HG03060 (cell line): Measurements from ENCODE around the gene UTP25.
"Not testable (repeated sequence)": the region's sequence is repeated elsewhere in the genome, so short reads cannot be mapped to it uniquely, and the experiment has no call there.

Experiments
- ATAC-seq: cut with Tn5 transposase; IDR thresholded peaks from one replicate; pipeline ENCODE4 v1.9.1; 2021; ENCODE audit warnings: low read depth, moderate number of reproducible peaks; ENCODE audit not compliant: unreplicated experiment

Gene UTP25

GRCh38 chr1:209827384-209828262 is at the start of gene UTP25:
Gene UTP25, plus strand, starts transcription at chr1:209827972. Its CDS starts 92 bp downstream, at chr1:209828064.
- peak; percentile 83 for ATAC-seq

- no peak for ATAC-seq
Measured at GRCh38 chr1:209778102-209778501, 49.7 kb upstream of the UTP25 start.

- no peak for ATAC-seq
Measured at GRCh38 chr1:209780268-209780667, 47.5 kb upstream of the UTP25 start.

DNA sequence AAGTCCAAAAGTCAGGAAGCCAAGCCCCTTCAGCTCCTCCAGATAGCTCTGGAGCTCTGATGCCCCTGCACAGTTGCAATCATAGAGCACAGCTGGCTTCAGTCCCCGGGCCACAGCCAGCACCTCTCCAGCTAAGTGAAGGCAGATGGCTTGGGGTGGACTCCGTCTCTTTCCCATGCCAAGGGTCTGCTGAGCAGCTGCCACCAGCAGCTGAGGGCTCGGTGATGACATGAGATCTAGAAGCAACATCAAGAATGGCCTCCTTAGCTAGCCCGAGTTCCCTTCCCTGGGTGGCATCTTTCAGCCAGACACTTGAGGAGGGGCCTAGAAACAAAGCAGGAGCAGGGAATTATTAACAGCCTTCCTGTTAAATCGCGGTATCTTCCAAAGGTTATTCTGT is 44.4 kb upstream of the UTP25 start:
- ATAC-seq = no peak

DNA sequence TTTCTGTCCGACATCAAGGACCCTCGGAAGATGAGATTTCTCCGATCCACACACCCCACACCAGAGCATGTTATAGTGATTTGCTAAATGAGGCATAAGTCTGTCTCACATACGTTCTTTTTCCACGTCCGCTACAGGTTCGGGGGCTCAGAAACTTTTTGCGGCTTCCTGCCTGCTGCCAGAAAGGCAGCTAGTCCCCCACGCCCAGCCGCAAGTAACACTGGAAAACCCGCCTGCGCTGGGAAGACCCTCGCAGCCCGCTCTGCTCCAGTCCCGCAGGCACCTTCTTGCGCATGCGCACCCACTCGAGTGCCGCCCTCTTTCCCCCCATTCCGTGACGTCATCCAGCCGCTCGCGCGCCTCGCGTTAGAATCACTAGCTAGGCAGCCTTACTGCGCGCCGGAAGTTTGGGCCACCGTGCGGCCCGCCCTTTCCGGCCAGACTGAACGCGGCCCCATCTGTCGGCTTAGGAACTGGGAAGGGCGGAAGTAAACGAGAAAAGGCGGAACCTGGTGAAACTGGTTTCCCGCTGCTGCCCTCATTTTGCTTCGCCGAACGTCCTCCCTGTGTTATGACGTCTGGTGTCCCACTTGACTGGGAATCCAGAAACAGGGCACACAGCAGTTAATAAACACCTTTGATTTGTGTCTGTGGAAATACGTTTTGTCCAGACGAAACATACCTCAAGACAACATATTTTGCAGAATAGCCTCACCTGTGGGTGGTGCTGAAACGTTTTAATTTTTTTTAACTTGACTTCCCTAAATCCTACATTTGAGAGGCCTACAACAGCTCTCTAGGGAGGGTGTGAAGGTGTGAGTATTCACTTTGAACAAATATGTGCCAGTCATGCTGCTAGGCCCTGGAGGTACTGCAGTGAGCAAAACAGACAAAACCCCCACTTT is 43.3 kb upstream of the UTP25 start, which contains the start of gene C1orf74:
Gene C1orf74 (minus strand): TSS at position 295 of the 905 bp plus-strand sequence. CDS start 925 bp downstream, outside the sequence.
- peak; percentile 88 for ATAC-seq

- no peak for ATAC-seq
Measured at GRCh38 chr1:209785592-209785991, 42.2 kb upstream of the UTP25 start.

GRCh38 chr1:209786146-209786545 is 41.6 kb upstream of the UTP25 start:
- ATAC-seq = no peak

DNA sequence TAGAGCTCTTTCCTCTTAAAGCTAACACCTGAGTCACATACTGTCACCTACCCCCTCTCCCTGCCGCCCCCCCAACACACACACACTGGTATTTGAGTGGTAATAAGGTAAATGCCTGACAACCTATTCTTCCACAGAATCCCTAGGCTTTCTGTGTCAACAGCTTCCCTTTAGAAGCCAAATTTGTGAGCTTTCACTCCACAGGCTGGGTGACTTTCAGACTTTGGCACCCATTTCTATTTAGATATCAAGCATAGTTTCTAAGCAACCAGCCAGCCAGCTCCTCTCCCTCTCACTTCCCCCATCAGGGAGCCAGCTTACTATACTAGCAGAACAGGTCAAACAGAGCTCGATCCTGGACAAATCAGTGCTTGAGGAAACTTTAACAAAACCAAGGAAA is 40.2 kb upstream of the UTP25 start:
- ATAC-seq = no peak

- no peak for ATAC-seq
Measured at GRCh38 chr1:209789245-209789644, 38.5 kb upstream of the UTP25 start.

DNA sequence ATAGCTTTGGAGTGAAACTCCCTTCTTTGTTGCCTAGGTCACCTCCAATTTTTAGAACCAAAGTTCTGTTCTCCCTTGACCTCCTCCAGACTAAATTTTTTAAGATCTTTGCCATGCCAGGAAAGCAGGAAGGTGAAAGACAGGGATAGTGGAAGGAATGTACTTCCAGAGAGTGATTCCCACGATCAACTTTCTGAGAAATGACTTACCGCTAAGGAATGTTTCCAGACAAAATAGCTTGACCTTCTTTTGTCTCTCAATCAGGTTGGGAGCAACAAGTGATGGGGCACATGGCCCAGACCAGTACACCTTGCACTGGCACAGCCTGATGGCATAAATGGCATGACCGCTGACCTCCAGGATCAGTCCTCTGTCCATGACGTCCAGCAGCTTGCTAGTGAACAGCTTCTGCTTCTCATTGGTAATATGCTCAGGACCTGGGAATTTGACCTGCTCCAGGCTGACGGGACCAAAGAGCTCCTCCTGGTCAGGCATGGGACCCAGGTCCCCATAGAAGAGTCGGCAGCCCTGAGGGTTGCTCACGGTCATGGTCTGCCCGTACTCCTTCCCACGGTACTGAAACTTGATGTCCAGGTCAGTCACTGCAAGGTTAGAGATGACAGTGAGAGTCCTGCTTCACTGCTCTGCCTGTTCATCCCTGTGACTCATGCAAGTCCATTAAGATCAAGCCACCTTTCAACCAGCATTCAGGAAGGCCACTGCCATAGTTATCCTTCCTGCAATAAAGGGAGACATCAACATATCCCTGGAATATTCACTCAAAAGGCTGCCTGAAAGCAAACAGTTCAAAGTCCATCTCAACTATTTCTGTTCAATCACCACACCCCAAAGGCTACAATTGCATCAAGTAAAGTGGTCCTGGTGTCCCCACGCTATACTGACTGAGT is 37.2 kb upstream of the UTP25 start:
- ATAC-seq = no peak

DNA sequence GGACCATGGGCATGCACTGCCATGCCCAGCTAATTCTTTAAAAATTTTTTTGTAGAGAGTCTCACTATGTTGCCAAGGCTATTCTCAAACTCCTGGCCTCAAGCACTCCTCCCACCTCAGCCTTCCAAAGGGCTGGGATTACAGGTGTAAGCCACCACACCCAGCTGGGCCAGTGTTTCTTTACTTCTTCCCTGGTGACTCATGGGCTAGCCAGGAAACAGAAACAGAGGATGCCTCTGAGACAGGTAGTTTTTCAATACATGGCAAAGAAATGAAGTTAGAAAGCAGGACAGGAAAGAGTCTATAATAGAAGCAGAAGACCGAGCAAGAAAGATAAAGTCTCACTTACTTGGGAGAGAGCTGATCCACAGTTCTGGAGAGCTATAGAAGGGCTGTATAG is 35.9 kb upstream of the UTP25 start:
- no peak for ATAC-seq

DNA sequence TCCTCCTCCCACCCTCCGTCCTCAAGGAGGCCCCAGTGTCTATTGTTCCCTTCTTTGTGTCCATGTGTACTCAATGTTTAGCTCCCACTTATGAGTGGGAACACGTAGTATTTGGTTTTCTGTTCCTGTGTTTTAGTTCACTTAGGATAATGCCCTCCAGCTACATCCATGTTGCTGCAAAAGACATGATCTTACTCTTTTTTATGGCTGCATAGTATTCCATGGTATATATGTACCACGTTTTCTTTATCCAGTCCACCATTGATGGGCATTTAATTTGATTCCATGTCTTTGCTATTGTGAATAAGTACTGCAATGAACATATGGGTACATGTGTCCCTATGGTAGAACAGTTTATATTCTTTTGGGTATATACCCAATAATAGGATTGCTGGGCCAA is 34.1 kb upstream of the UTP25 start:
- not testable (repeated sequence) for ATAC-seq

GRCh38 chr1:209797978-209798639 is 29.7 kb upstream of the UTP25 start:
- ATAC-seq = no peak

DNA sequence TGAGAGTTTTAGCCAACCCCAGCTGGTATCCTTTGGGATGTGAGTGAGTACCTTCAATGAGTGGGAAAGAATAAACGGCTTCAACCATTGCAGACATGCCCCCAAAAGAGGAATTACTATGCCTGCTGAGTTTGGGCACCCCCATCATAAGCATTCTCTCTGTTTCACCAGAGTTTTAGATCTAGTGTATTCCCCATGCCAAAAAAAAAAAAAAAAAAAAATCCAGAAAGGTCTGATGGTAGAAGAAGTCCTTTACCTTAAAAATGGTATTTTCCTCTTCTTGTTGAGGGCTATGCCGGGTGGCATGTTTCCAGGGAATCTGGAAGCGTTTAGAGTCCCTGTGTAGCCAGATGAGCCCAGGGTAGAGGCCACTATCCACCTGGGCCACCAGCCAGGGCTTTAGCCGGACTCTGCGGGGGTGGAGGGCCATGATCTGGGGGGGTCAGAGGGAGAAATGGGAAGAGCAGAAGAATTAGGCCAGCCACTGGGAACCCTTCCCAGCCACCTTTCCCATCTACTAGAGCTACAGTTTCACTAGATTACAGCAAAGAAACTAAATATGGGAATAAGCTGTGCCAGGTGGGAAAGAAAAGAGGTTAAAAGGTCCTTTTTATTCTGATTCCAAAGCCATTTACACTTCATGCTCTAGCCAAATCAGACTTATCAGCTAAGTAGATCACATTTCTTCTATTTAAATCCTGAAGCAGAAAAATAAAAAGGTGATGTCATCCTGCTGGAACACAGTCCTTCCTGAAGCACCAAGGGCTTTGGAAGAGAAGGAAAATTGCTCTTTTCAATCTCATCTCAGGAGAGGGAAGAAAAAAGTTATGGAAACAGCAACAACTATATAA is 26.6 kb upstream of the UTP25 start:
- ATAC-seq = no peak

- ATAC-seq = no peak
Measured at GRCh38 chr1:209802117-209802779, 25.5 kb upstream of the UTP25 start.

- ATAC-seq = no peak
Measured at GRCh38 chr1:209802780-209803152, 25.0 kb upstream of the UTP25 start.

DNA sequence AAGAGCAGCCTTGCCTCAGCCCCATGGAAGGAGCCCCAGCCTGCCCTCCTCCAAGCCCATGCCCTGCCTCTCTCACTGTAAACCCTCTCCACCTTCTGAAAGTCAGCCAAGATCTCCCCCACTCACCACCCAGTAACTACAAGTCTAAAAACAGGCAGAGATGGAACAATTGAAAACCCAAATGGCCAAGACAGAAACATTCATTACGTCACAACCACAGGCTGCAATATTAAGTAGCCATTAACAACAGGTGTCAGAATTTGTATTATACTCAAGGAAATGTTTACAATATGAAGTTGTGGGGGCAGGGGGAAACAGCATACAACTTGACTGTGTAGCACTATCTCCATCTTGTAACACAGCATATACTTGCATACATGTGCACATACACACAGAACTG is 24.2 kb upstream of the UTP25 start:
- ATAC-seq = no peak

- no peak for ATAC-seq
Measured at GRCh38 chr1:209805341-209805781, 22.4 kb upstream of the UTP25 start.
